ENCODE measurements around the gene MBNL3. TPM values are rescaled to one million over a fixed set of nuclear protein-coding genes. Genes with fewer than 3 reads are reported as not detected.

Gene MBNL3
- total and polyA plus RNA-seq, 9 of the 15 experiments (the other 6 are each of a cell fraction or from before 2014, with no cell fraction given), result under 0.01 to 0.25 (median 0.16) TPM

DNA sequence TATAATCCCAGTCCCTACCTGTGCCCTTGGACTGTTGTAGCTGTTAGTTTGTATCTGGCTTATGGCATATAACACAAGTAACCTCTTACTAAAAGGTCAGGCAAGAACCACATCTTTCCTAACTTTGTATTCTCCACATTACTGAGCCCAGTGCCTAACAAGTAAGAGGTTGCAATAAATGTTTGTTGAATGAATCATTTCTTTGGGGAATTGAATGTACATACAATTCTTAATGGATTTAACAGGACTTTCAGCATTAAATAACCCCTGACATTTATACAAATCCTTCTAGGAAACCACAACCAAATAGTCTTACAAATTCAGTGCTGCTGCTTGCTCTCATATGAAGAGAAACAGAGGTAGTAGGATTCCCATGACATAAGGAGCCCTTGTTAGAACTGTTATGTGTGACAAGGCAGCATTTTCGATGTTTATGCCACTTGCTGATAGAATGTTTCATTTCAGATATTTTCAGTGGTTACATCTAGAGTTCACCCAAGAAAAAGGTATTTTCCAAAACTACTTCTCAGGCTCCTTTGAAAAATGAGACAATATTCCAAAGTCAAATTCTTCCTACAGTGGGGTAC lies 62.0 kb downstream of the MBNL3 start:
- H3K9me1 ChIP-seq (ENCODE audit: control insufficient read depth, insufficient read depth, low read length), result no peaks in the 10 kb centered on the region
- ATAC-seq (no peak), DNase-seq (ENCODE audit: extremely low read depth in 1 of 4, low spot score in 3 of 4) (no peak), FAIRE-seq (no peak)
- no peaks in the 10 kb centered on the region for H4K20me1 ChIP-seq (replicated peaks; ENCODE audit: control insufficient read depth, insufficient read depth, low read length)
- intact Hi-C loops (cut with micrococcal nuclease) (no loop called here), in situ Hi-C loops (cut with MboI) (no loop called here)
- no peak overlapping the region for H3K27ac ChIP-seq (ENCODE audit: extremely low read depth, low read depth, low read length)
- H2AFZ ChIP-seq (ENCODE audit: low read depth, low read length), result no peak overlapping the region
- no peaks in the 10 kb centered on the region for H3K79me2 ChIP-seq (ENCODE audit: control insufficient read depth, insufficient read depth, low read length)
- H3K27me3 ChIP-seq (ENCODE audit: control insufficient read depth in 2 of 2, insufficient read depth in 2 of 2, low read length in 2 of 2), result no peaks in the 10 kb centered on the region
- no peaks in the 10 kb centered on the region for H3K36me3 ChIP-seq (ENCODE audit: control insufficient read depth, insufficient read depth, low read length)
- no peaks in the 10 kb centered on the region for H3K9me3 ChIP-seq (replicated peaks; ENCODE audit: control insufficient read depth, insufficient read depth, low read depth, low read length)
- ChIA-PET CTCF (ENCODE audit: low intra/inter-chr PET ratio) (no interaction called here), POLR2A (no interaction called here)
- TF ChIP-seq JUND (IDR thresholded peaks at IDR 0.05; ENCODE audit: borderline replicate concordance, low read depth, low read length), result no peak
- no peak for TF ChIP-seq JUND (tag; IDR thresholded peaks at IDR 0.05; ENCODE audit: borderline replicate concordance, low read depth, low read length)
- no peak for TF ChIP-seq PHTF2 (CRISPR knock-in tag; IDR thresholded peaks at IDR 0.05)
- no peak for TF ChIP-seq ZNF274 (IDR thresholded peaks at IDR 0.05; ENCODE audit: borderline replicate concordance, low read depth, low read length)
- no peak for TF ChIP-seq ZNF124 (CRISPR knock-in tag; IDR thresholded peaks at IDR 0.05)
- H3K9ac ChIP-seq (ENCODE audit: insufficient read depth in 1 of 2, low read depth in 2 of 2, low read length in 2 of 2), result no peak overlapping the region
- WGBS (ENCODE audit: insufficient coverage, low coverage, missing lambda C conversion rate), result 0% methylated on average over 1 of the region's 1 CpG
- no peak overlapping the region for H3K4me3 ChIP-seq
- no TSS peak for BruUV-seq (replicated peaks)
- no peaks in the 10 kb centered on the region for H3K4me1 ChIP-seq (replicated peaks in 1 of 2; ENCODE audit: control insufficient read depth in 2 of 2, insufficient read depth in 2 of 2, low read length in 2 of 2)
- H3K4me2 ChIP-seq (ENCODE audit: insufficient read depth, low read length), result no peak overlapping the region

GRCh38 chrX:132425744-132426318 lies 63.0 kb downstream of the MBNL3 start:
- ChIA-PET CTCF (ENCODE audit: low intra/inter-chr PET ratio) (no interaction called here), POLR2A (no interaction called here)
- Histone ChIP-seq H3K27ac (ENCODE audit: extremely low read depth, low read depth, low read length) (no peak overlapping the region), H3K36me3 (ENCODE audit: control insufficient read depth, insufficient read depth, low read length) (no peaks in the 10 kb centered on the region), H3K9me1 (ENCODE audit: control insufficient read depth, insufficient read depth, low read length) (no peaks in the 10 kb centered on the region), H3K4me1 (replicated peaks in 1 of 2; ENCODE audit: control insufficient read depth in 2 of 2, insufficient read depth in 2 of 2, low read length in 2 of 2) (no peaks in the 10 kb centered on the region), H3K79me2 (ENCODE audit: control insufficient read depth, insufficient read depth, low read length) (no peaks in the 10 kb centered on the region), H3K9me3 (replicated peaks; ENCODE audit: control insufficient read depth, insufficient read depth, low read depth, low read length) (no peaks in the 10 kb centered on the region), H4K20me1 (replicated peaks; ENCODE audit: control insufficient read depth, insufficient read depth, low read length) (no peaks in the 10 kb centered on the region), H3K4me2 (ENCODE audit: insufficient read depth, low read length) (no peak overlapping the region), H3K9ac (ENCODE audit: insufficient read depth in 1 of 2, low read depth in 2 of 2, low read length in 2 of 2) (no peak overlapping the region), H3K27me3 (ENCODE audit: control insufficient read depth in 2 of 2, insufficient read depth in 2 of 2, low read length in 2 of 2) (no peaks in the 10 kb centered on the region; a peak in 1 of 5 replicates), H2AFZ (ENCODE audit: low read depth, low read length) (no peak overlapping the region), H3K4me3 (no peak overlapping the region)
- in situ Hi-C loops (cut with MboI) (no loop called here), intact Hi-C loops (cut with micrococcal nuclease) (no loop called here)
- DNase-seq (ENCODE audit: extremely low read depth in 1 of 4, low spot score in 3 of 4) (no peak), ATAC-seq (no peak), FAIRE-seq (no peak)
- TF ChIP-seq ETS1 (conservative IDR thresholded peaks at IDR 0.05; ENCODE audit: control insufficient read depth, low read depth, low read length) (no peak), NFATC3 (IDR thresholded peaks at IDR 0.05) (no peak), STAT5A (IDR thresholded peaks at IDR 0.05; ENCODE audit: borderline replicate concordance, low read length) (no peak), MTA3 (IDR thresholded peaks at IDR 0.05; ENCODE audit: borderline replicate concordance) (no peak)
- BruUV-seq (replicated peaks), result no TSS peak
- 0% methylated on average over 3 of the region's 3 CpGs for WGBS (ENCODE audit: insufficient coverage, low coverage, missing lambda C conversion rate)
